HEK293 (cell line): ENCODE data around the gene CNKSR2.
"Not testable (repeated sequence)": the region's sequence is repeated elsewhere in the genome, so short reads cannot be mapped to it uniquely, and the experiment has no call there.

Experiments used
- CTCF ChIP-seq: fragments of 450-650 bp; formaldehyde crosslinking; IDR thresholded peaks from 2 replicates; pipeline ENCODE4 v1.5.1; 2016; ENCODE audit warnings: missing biosample characterization, missing genetic modification characterization
- MYNN ChIP-seq: fragments of 450-650 bp; formaldehyde crosslinking; IDR thresholded peaks from 2 replicates; pipeline ENCODE4 v1.5.1; 2016; ENCODE audit warnings: missing biosample characterization, missing genetic modification characterization, borderline replicate concordance
- ZFP3 ChIP-seq: fragments of 450-650 bp; formaldehyde crosslinking; IDR thresholded peaks from 2 replicates; pipeline ENCODE4 v1.5.1; 2016; ENCODE audit warnings: low read depth, missing biosample characterization, missing genetic modification characterization
- ZNF169 ChIP-seq: fragments of 450-650 bp; formaldehyde crosslinking; IDR thresholded peaks from 2 replicates; pipeline ENCODE4 v1.5.1; 2016; ENCODE audit warnings: missing biosample characterization, missing genetic modification characterization
- ZNF341 ChIP-seq: fragments of 450-650 bp; formaldehyde crosslinking; IDR thresholded peaks from 2 replicates; pipeline ENCODE4; 2016; ENCODE audit warnings: low read depth, missing biosample characterization, missing genetic modification characterization
- ZNF354C ChIP-seq: fragments of 450-650 bp; formaldehyde crosslinking; IDR thresholded peaks from 2 replicates; pipeline ENCODE4 v1.5.1; 2016; ENCODE audit warnings: missing biosample characterization, missing genetic modification characterization, low read depth, borderline replicate concordance
- ZNF423 ChIP-seq: fragments of 450-650 bp; formaldehyde crosslinking; IDR thresholded peaks from 2 replicates; pipeline ENCODE4 v1.5.1; 2016; ENCODE audit warnings: missing biosample characterization, missing genetic modification characterization
- ZNF623 ChIP-seq: fragments of 450-650 bp; formaldehyde crosslinking; IDR thresholded peaks from 2 replicates; pipeline ENCODE4 v1.5.1; 2016; ENCODE audit warnings: missing biosample characterization, missing genetic modification characterization

GRCh38 chrX:21484051-21484450 lies 109.8 kb downstream of the CNKSR2 start:
- TF ChIP-seq CTCF, ZNF341, ZNF354C, ZNF623, ZFP3, MYNN, ZNF423, ZNF169 (tag by site-specific recombination): not testable (repeated sequence)
